Bronchial epithelial cell (primary cell): ENCODE measurements around the gene MUSTN1. TPM values are rescaled to one million over a fixed set of nuclear protein-coding genes. Genes with fewer than 3 reads are reported as not detected.

ENCODE experiments used
- DNase-seq: peaks from one replicate; pipeline ENCODE4 v3.0.0-alpha.2; 2010; ENCODE audit warnings: low read depth
- FAIRE-seq: peaks from 2 replicates; lab custom pipeline; 2011; peaks lifted over from hg19 to GRCh38; lab: Jason Lieb, UNC
- H3K27me3 ChIP-seq: 2 replicates; pipeline ENCODE4 v1.5.1; 2011; ENCODE audit warnings: low read length; ENCODE audit not compliant: control insufficient read depth, insufficient read depth
- H3K36me3 ChIP-seq: 2 replicates; pipeline ENCODE4 v1.5.1; 2011; ENCODE audit warnings: low read length; ENCODE audit not compliant: control insufficient read depth, insufficient read depth
- H3K4me3 ChIP-seq: 2 replicates; pipeline ENCODE4 v1.5.1; 2011; ENCODE audit warnings: mild to moderate bottlenecking, low read depth, low read length, control low read depth
- total RNA-seq: library from RNA; depleted of rRNA; stranded (reverse); fragments of >200 nt; gene quantifications from 2 replicates; pipeline ENCODE4 v1.2.1, GENCODE V29; 2014
- TF ChIP-seq, protein P1 (sequence below): IDR thresholded peaks from 2 replicates; pipeline ENCODE4 v1.5.1; 2011; ENCODE audit warnings: mild to moderate bottlenecking, moderate library complexity, low read length, control low read depth, inconsistent platforms; ENCODE audit not compliant: insufficient read depth, severe bottlenecking

Gene MUSTN1
- total RNA-seq, 1 donor from 2014 or later = not detected

DNA sequence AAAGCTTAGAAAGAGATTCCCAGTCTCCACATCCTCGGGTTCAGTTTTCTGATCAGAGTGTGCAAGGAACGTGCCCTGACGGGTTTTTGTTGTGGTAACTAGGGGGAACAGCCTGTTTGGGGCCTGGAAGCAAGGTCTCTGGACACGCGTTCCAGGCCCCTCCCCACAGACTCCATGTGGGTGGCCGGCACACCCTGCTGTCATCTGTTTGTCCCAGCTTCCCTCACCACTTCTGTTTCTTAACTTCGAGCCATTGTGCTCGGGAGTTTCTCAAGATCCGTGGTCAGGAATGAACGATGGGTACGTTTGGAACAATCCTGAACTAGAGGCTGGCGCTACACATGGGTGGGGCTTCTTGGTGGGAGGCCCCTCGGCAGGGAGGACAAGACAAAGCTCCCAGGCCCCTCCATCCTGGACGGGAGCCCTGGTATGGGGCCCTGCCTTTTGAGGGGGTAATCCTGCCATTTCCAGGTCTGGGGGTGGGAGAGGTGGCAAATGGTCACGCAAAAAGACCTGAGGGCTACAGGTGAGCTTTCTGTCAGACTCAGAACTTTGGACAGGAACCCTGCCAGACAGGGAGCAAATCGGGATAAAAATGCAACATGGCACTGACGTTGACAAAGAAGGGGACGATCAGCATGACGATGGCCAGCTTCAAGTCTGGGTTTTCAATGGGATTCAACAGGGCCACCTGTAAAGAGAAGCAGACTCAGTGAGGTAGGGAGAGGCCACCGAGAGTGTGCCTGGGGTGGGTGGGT is 8.5 kb upstream of the MUSTN1 start:
- FAIRE-seq (no peak), DNase-seq (peak; percentile 20)
- H3K36me3 ChIP-seq = peaks cover 7% of the 10 kb centered on the region
- no peak overlapping the region for H3K4me3 ChIP-seq
- H3K27me3 ChIP-seq = no peaks in the 10 kb centered on the region
- TF ChIP-seq, protein P1, sequence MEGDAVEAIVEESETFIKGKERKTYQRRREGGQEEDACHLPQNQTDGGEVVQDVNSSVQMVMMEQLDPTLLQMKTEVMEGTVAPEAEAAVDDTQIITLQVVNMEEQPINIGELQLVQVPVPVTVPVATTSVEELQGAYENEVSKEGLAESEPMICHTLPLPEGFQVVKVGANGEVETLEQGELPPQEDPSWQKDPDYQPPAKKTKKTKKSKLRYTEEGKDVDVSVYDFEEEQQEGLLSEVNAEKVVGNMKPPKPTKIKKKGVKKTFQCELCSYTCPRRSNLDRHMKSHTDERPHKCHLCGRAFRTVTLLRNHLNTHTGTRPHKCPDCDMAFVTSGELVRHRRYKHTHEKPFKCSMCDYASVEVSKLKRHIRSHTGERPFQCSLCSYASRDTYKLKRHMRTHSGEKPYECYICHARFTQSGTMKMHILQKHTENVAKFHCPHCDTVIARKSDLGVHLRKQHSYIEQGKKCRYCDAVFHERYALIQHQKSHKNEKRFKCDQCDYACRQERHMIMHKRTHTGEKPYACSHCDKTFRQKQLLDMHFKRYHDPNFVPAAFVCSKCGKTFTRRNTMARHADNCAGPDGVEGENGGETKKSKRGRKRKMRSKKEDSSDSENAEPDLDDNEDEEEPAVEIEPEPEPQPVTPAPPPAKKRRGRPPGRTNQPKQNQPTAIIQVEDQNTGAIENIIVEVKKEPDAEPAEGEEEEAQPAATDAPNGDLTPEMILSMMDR = no peak

DNA sequence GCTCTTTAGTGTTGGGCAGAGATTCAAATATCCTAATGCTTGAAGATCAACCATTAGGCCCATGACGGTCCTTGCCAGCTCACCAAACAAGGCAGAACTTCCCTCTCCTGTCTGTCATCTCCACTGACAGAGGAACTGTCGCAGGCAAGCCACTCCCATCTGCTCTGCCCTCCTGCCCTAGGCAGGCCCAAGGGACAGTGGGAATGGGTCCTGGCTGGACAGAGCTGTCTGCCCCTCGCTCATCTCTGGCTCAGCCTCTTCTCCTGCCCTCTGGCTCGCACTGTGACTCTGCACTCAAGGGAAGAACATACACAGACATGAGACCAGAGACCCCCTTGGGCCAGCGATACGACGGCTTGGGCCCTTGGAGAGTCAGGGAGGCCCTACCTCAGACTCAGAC is 7.6 kb upstream of the MUSTN1 start:
- no peak for DNase-seq
- Histone ChIP-seq H3K4me3 (no peak overlapping the region), H3K27me3 (no peaks in the 10 kb centered on the region), H3K36me3 (peaks cover 7% of the 10 kb centered on the region)
- FAIRE-seq = no peak
- TF ChIP-seq, protein P1 = no peak

DNA sequence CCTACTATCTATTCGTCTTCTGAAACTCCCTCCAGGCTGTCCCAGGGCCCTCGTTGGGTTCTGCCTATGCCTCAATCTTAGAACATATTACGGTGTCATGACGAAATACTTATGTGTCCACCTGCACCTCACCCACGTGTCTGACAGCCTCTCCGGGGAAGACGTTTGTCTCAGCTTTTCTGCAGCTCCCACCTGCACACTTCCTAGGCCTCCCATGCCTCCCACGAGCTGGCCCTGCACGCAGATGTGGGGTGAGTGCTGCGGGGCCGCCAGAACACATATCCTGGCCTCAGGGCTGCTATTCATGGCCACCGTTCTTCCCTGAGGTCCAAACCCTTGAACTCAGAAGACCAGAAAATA is 7.1 kb upstream of the MUSTN1 start:
- TF ChIP-seq, protein P1 = no peak
- Histone ChIP-seq H3K4me3 (no peak overlapping the region), H3K27me3 (no peaks in the 10 kb centered on the region), H3K36me3 (peaks cover 7% of the 10 kb centered on the region)
- FAIRE-seq (no peak), DNase-seq (no peak)

DNA sequence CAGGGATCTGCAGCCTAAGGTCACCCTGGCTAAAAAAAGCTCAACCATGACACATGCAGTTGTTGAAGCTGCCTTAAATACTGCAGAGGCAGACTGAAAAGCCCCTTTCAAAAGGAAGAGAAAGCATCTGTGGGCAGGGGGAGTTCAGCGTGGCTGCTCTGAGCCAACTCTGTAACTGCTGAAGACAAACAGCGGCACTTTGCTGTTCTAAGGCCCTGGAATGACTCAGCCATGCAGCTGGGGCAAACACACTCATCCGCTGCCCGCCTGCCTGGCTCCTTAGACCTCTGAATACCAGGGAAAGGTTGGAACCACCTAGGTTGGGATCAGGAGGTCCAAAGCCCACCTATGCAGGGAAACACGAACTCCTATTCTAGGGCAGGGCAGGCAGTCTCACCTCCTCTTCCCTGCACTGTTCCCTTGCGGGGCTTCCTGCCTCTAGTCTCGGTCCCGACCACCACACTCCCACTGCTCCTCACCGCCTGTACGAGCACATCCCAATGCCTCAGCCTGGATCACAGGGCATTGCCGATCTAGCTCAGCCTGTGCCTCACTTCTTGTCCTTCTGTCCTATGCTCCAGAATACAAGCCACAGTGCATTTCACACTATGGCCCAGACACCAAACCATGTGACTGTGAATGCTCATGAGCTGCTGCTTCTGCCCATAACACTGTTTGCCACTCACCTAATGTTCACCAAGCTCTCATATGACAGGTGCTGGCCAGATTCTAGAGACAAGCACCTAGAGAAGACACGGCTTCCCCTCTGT is 6.6 kb upstream of the MUSTN1 start:
- Histone ChIP-seq H3K36me3 (peaks cover 7% of the 10 kb centered on the region), H3K4me3 (no peak overlapping the region), H3K27me3 (no peaks in the 10 kb centered on the region)
- DNase-seq (no peak), FAIRE-seq (no peak)
- TF ChIP-seq, protein P1 = no peak

DNA sequence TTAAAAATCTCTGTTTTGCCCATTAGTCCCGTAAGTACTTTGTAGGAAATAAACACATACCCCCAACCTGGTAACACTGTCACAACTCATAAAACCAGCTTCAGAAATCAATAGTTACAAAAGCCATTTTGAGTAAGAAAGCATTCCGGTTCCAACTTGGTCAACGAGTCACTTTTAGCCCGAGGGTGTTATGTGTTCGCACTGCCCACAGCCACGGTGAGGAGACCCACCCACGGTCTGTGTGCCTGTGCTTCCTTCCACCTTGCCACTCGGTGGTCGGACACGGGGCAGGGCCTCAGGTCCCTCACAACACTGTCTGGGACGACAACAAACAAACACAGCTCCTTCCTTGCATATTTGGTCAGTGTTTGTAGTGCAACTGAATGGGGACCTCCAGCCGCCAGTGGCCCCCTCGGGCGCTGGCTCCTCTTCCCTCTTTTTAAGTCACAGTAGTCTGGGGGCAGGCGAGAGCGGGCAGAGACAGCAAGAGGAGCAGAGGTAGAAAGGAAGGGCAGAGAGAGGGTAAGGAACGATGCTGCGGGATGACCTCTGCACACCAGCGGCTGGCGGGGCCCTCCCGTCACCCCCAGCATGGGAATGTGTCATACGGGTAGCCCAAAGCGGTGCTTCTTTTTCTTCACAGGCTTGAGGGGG is 5.2 kb upstream of the MUSTN1 start:
- TF ChIP-seq, protein P1 = no peak
- peaks cover 7% of the 10 kb centered on the region for H3K36me3 ChIP-seq
- no peaks in the 10 kb centered on the region for H3K27me3 ChIP-seq
- FAIRE-seq (no peak), DNase-seq (no peak)
- no peak overlapping the region for H3K4me3 ChIP-seq
